ENCODE measurements around the gene IRF3. TPM values are rescaled to one million over a fixed set of nuclear protein-coding genes. Genes with fewer than 3 reads are reported as not detected.

The IRF3 gene
- total and polyA plus RNA-seq, 2 of the 4 experiments (the other 2 are of a cell fraction): 39.6 to 65.2 TPM

DNA sequence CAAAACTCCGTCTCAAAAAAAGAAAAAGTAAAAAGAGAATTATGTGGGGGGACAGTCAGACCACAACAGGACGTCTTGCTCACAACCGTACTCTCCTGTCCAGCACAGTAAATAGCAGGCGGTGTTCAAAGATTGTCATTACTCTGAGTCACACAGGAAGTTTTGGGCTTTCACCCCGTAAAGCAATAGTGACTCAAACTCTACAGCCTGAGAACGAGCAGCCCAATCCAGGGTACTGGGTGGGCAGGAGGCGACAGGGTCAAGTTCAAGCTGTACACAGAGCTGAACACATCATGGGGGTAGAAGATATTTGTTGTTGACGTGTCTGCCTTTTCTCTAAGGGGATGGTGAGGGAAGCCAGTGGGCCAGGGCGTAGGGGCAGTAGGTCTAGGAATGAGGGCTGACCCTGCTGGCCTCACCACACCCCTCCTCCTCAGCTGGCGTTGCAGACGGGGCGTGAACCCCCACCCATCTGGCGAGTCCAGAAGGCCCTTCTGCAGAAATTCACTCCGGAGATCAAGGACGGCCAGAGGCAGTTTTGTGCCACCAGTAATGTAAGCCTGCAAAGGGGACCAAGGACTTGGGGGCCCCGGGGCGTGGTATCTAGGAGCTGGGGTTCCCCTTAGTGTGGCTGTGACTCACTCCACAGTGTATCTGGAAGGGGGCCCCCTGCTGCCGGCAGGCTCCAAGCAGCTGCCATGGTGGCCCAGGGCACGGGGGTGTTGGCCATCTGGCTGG is 51.4 kb downstream of the IRF3 start (continued):
- TF ChIP-seq, protein P1, sequence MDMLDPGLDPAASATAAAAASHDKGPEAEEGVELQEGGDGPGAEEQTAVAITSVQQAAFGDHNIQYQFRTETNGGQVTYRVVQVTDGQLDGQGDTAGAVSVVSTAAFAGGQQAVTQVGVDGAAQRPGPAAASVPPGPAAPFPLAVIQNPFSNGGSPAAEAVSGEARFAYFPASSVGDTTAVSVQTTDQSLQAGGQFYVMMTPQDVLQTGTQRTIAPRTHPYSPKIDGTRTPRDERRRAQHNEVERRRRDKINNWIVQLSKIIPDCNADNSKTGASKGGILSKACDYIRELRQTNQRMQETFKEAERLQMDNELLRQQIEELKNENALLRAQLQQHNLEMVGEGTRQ (IDR thresholded peaks at IDR 0.05; ENCODE audit: low read depth, low read length): no peak

DNA sequence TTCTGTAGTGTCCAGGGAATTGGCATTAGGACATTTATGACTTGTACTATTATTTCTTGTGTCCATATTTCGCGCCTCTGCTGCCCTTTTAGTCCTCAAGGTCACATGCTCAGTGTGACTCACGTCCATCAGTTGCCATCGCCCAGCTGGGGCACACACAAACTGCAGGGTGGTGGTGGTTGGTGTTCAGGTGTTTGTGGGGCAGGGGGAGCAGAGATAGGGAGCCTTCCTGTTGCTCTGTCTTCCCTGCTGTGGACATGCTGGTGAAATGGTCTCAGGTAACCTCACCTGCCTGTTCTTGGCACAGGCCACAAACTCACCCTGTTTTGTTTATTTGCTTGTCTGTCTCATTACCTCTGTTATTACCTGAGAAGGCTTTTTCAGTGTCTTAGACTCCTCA is 52.3 kb downstream of the IRF3 start:
- dilution Hi-C loops (cut with HindIII; ENCODE audit: low sequenced_read_pairs, unreplicated experiment): no loop called here
- H3K4me2 ChIP-seq (ENCODE audit: low read depth, low read length): no peak overlapping the region
- H4K20me1 ChIP-seq (ENCODE audit: insufficient read depth, low read length): peaks cover 38% of the 10 kb centered on the region
- no peak for DNase-seq
- peaks cover 10% of the 10 kb centered on the region for H3K9me1 ChIP-seq (ENCODE audit: insufficient read depth, low read length)
- H3K18ac ChIP-seq (ENCODE audit: low read depth, low read length): no peak overlapping the region
- POLR2A ChIA-PET (ENCODE audit: unreplicated experiment): no interaction called here
- no peak for ATAC-seq (ENCODE audit: low read depth)
- H2AFZ ChIP-seq (replicated peaks; ENCODE audit: low read length, poor library complexity): peak overlapping the region; percentile 1
- no peak overlapping the region for H4K5ac ChIP-seq (ENCODE audit: low read depth, low read length)
- H2AK9ac ChIP-seq (replicated peaks; ENCODE audit: low read depth, low read length, poor library complexity): peak overlapping the region; percentile 2
- peak overlapping the region in 1 of 2 experiments; percentile 36; a peak in 1 of 4 replicates for H4K8ac ChIP-seq (ENCODE audit: low read depth in 2 of 2, low read length in 2 of 2)
- peaks cover 16% of the 10 kb centered on the region for H3K4me1 ChIP-seq (ENCODE audit: control insufficient read depth, insufficient read depth, low read length)
- H3K79me1 ChIP-seq (ENCODE audit: low read depth in 1 of 2, low read length in 2 of 2): peaks cover 33 to 80% of the 10 kb centered on the region in 2 experiments
- no peak overlapping the region for H3K9ac ChIP-seq (ENCODE audit: low read depth, low read length)
- H2BK20ac ChIP-seq (ENCODE audit: low read depth, low read length): peak overlapping the region; percentile 27; the same call in 1 of the 2 replicates
- BruUV-seq (replicated peaks): no TSS peak
- TF ChIP-seq, protein P1 (IDR thresholded peaks at IDR 0.05; ENCODE audit: low read depth, low read length): peak; percentile 57
- TF ChIP-seq MAFK (IDR thresholded peaks at IDR 0.05; ENCODE audit: low read depth, low read length): no peak
- TF ChIP-seq MXI1 (IDR thresholded peaks at IDR 0.05; ENCODE audit: borderline replicate concordance, low read depth, low read length): no peak
- no peak for TF ChIP-seq RAD21 (IDR thresholded peaks at IDR 0.05; ENCODE audit: low read length)
- no peak for TF ChIP-seq RFX5 (IDR thresholded peaks at IDR 0.05; ENCODE audit: low read depth, low read length)
- TF ChIP-seq CHD1 (IDR thresholded peaks at IDR 0.05; ENCODE audit: low read depth, low read length): no peak
- peaks cover 46% of the 10 kb centered on the region for H3K36me3 ChIP-seq (ENCODE audit: control insufficient read depth, insufficient read depth, low read length)
- peak overlapping the region; percentile 88 for H2AK5ac ChIP-seq (ENCODE audit: low read depth, low read length)
- in situ Hi-C loops (cut with MboI; ENCODE audit: low sequenced_read_pairs): no loop called here
- peak overlapping the region; percentile 58; the same call in 1 of the 2 replicates for H4K91ac ChIP-seq (ENCODE audit: insufficient read depth, low read depth, low read length)
- H2BK120ac ChIP-seq (ENCODE audit: low read depth, low read length): peak overlapping the region; percentile 25; the same call in 1 of the 2 replicates
- H2BK15ac ChIP-seq (ENCODE audit: low read depth, low read length): peak overlapping the region; percentile 22; the same call in 1 of the 3 replicates
- no peak overlapping the region for H3K56ac ChIP-seq (ENCODE audit: extremely low read depth, insufficient read depth, low read length)
- H3K23ac ChIP-seq (ENCODE audit: low read depth, low read length): peak overlapping the region; percentile 82
- H3K27ac ChIP-seq (ENCODE audit: insufficient read depth, low read length): no peak overlapping the region
- peak overlapping the region; percentile 14 for H2BK5ac ChIP-seq (ENCODE audit: low read depth, low read length, poor library complexity, severe bottlenecking)
- H3K4me3 ChIP-seq (ENCODE audit: insufficient read depth, low read depth, low read length): no peak overlapping the region
- WGBS, 2 experiments (ENCODE audit: extremely low coverage in 2 of 2, insufficient read length in 1 of 2): 87% methylated on average over 3 of the region's 4 CpGs; no CpG with 5 or more reads in 1 of the 2 experiments
- CTCF ChIA-PET: no interaction called here
- intact Hi-C loops (cut with micrococcal nuclease): no loop called here
- H3K27me3 ChIP-seq (ENCODE audit: control insufficient read depth, insufficient read depth, low read length): no peaks in the 10 kb centered on the region
- peak overlapping the region; percentile 55 for H3K14ac ChIP-seq (replicated peaks; ENCODE audit: low read depth, low read length)
- H3K9me3 ChIP-seq (ENCODE audit: control insufficient read depth, insufficient read depth, low read length): no peaks in the 10 kb centered on the region
- H3K4ac ChIP-seq (ENCODE audit: low read depth, low read length): peak overlapping the region; percentile 84; the same call in 1 of the 2 replicates

All from IMR-90 (cell line).